NB4 (cell line): Measurements from ENCODE around the gene RAD51B.

Source experiments
- DNase-seq: peaks from one replicate; pipeline ENCODE4 v3.0.0; 2010; ENCODE audit warnings: low read depth
- H3K4me3 ChIP-seq: one replicate; pipeline ENCODE4 v1.5.1; 2011; ENCODE audit warnings: mild to moderate bottlenecking, low read depth, low read length, moderate library complexity
- CTCF ChIP-seq: IDR thresholded peaks from one replicate; pipeline ENCODE4 v1.5.1; 2012; ENCODE audit warnings: low read depth, low read length
- MAX ChIP-seq: IDR thresholded peaks from 2 replicates; pipeline ENCODE4 v1.6.1; 2011; ENCODE audit warnings: low read depth, low read length
- MYC ChIP-seq: IDR thresholded peaks from 2 replicates; pipeline ENCODE4 v1.6.1; 2011; ENCODE audit warnings: low read depth, low read length
- POLR2A ChIP-seq: IDR thresholded peaks from 2 replicates; pipeline ENCODE4 v1.6.1; 2011; ENCODE audit warnings: mild to moderate bottlenecking; ENCODE audit not compliant: insufficient read length; ENCODE audit errors: extremely low read depth

RAD51B gene

GRCh38 chr14:68686724-68687123, 867.1 kb downstream of the RAD51B start:
- H3K4me3 ChIP-seq = no peak overlapping the region
- TF ChIP-seq MYC = no peak
- no peak for TF ChIP-seq CTCF
- no peak for TF ChIP-seq MAX
- TF ChIP-seq POLR2A = no peak
- DNase-seq = no peak

- no peak for TF ChIP-seq CTCF
- TF ChIP-seq MYC = no peak
- TF ChIP-seq POLR2A = no peak
- TF ChIP-seq MAX = no peak
- H3K4me3 ChIP-seq = no peak overlapping the region
- no peak for DNase-seq
These were observed 868.2 kb downstream of the RAD51B start for GRCh38 chr14:68687746-68688145.

- TF ChIP-seq MAX (no peak), CTCF (no peak), MYC (no peak), POLR2A (no peak)
- H3K4me3 ChIP-seq = no peak overlapping the region
- DNase-seq = peak; percentile 33
These were observed 869.3 kb downstream of the RAD51B start for GRCh38 chr14:68688872-68689371.

GRCh38 chr14:68689511-68689910, 869.9 kb downstream of the RAD51B start:
- TF ChIP-seq POLR2A (no peak), CTCF (no peak), MYC (no peak), MAX (no peak)
- H3K4me3 ChIP-seq = no peak overlapping the region
- DNase-seq = no peak

GRCh38 chr14:68690089-68690958, 870.7 kb downstream of the RAD51B start:
- no peak for TF ChIP-seq POLR2A
- TF ChIP-seq MAX = no peak
- TF ChIP-seq MYC = no peak
- TF ChIP-seq CTCF = no peak

More at GRCh38 chr14:68690089-68690958, 870.7 kb downstream of the RAD51B start:
- DNase-seq = no peak
- no peak overlapping the region for H3K4me3 ChIP-seq
